Lung (tissue), 12 donors: ENCODE results near the gene STT3A. TPM values are rescaled to one million over a fixed set of nuclear protein-coding genes. Genes with fewer than 3 reads are reported as not detected.

Experiments
- ATAC-seq: fragments of 200-7000 bp; cut with Tn5 transposase; one replicate; pipeline ENCODE4 v1.9.1; 2020; ENCODE audit warnings: moderate number of reproducible peaks; ENCODE audit not compliant: insufficient read depth, low FRiP score
- DNase-seq, 3 donors: peaks; one replicate each; pipeline ENCODE4 v3.0.0-alpha.2; 2013 to 2017
- H3K27ac ChIP-seq, 2 donors: one replicate each; pipeline ENCODE4 v1.5.1; 2013; ENCODE audit warnings: mild to moderate bottlenecking in 2 of 2, moderate library complexity in 2 of 2, control low read depth in 1 of 2, inconsistent platforms in 1 of 2, low read depth in 1 of 2, low read length in 1 of 2
- H3K27me3 ChIP-seq, 3 donors: one replicate each; pipeline ENCODE4 v1.5.1; 2013; ENCODE audit warnings: low read length in 2 of 3; ENCODE audit not compliant: control insufficient read depth in 3 of 3, insufficient read depth in 3 of 3
- H3K36me3 ChIP-seq, 4 donors: one replicate each; pipeline ENCODE4 v1.5.1; 2013; ENCODE audit warnings: low read length in 4 of 4, mild to moderate bottlenecking in 1 of 4, moderate library complexity in 1 of 4; ENCODE audit not compliant: control insufficient read depth in 4 of 4, insufficient read depth in 4 of 4
- H3K4me1 ChIP-seq, 5 donors: one replicate each; pipeline ENCODE4 v1.5.1; 2013; ENCODE audit warnings: low read length in 5 of 5, mild to moderate bottlenecking in 2 of 5, moderate library complexity in 1 of 5; ENCODE audit not compliant: control insufficient read depth in 5 of 5, insufficient read depth in 5 of 5
- H3K4me3 ChIP-seq: one replicate; pipeline ENCODE4 v1.5.1; 2013; ENCODE audit warnings: mild to moderate bottlenecking, control low read depth, moderate library complexity
- H3K9ac ChIP-seq, 2 donors: one replicate each; pipeline ENCODE4 v1.5.1; 2013; ENCODE audit warnings: low read length in 2 of 2, control low read depth in 1 of 2; ENCODE audit not compliant: insufficient read depth in 1 of 2
- H3K9me3 ChIP-seq, 4 donors: one replicate each; pipeline ENCODE4 v1.5.1; 2013; ENCODE audit warnings: low read length in 3 of 4, mild to moderate bottlenecking in 1 of 4, moderate library complexity in 1 of 4; ENCODE audit not compliant: control insufficient read depth in 4 of 4, insufficient read depth in 3 of 4
- CTCF ChIP-seq: IDR thresholded peaks from 2 replicates; pipeline ENCODE4 v1.5.1; 2012; ENCODE audit warnings: mild to moderate bottlenecking; ENCODE audit errors: control extremely low read depth, extremely low read depth
- WGBS, 2 donors: extraction: QIAGEN DNeasy Blood & Tissue Kit; methylation state at CpG; one replicate each; pipeline ENCODE4 v1.1.7; 2013; 5-methylcytosine and 5-hydroxymethylcytosine counted together
- polyA plus RNA-seq, 2 donors: library from polyadenylated mRNA; stranded (reverse); fragments of 200-250 nt; gene quantifications; one replicate each; pipeline ENCODE4 v1.2.1, GENCODE V29; 2013
- total RNA-seq, 2 donors: library from RNA; depleted of rRNA in 1 of 2; stranded (reverse); fragments of >200 nt in 1 of 2; gene quantifications; one replicate each; pipeline ENCODE4 v1.2.1, GENCODE V29; 2014 to 2021
- donor health status: control.
- donor health status: control.
- donor health status: Bipolar disorder and iron deficiency.
- donor health status: healthy.
- donor health status: DM: yes; HTN: yes; CAD: no.

STT3A gene
- total and polyA plus RNA-seq, 4 donors, result 49.6 to 136 (median 101) TPM

GRCh38 chr11:125552927-125553326 lies 39.7 kb upstream of the STT3A start:
- Histone ChIP-seq H3K4me1 (no peaks in the 10 kb centered on the region), H3K36me3 (no peaks in the 10 kb centered on the region), H3K9ac (no peak overlapping the region), H3K27me3 (no peaks in the 10 kb centered on the region), H3K4me3 (no peak overlapping the region), H3K9me3 (peaks cover 4 to 18% (median 12%) of the 10 kb centered on the region in 4 donors), H3K27ac (no peak overlapping the region)
- WGBS, 2 donors, result 90 to 94% methylated on average over 2 of the region's 2 CpGs
- no peak for DNase-seq
- TF ChIP-seq CTCF, result no peak
- no peak for ATAC-seq

GRCh38 chr11:125553357-125553756 lies 39.3 kb upstream of the STT3A start:
- 95 to 97% methylated on average over 1 of the region's 1 CpG for WGBS, 2 donors
- DNase-seq (no peak), ATAC-seq (no peak)
- Histone ChIP-seq H3K4me1 (no peaks in the 10 kb centered on the region), H3K9me3 (peaks cover 4 to 18% (median 12%) of the 10 kb centered on the region in 4 donors), H3K9ac (no peak overlapping the region), H3K27me3 (no peaks in the 10 kb centered on the region), H3K4me3 (no peak overlapping the region), H3K36me3 (no peaks in the 10 kb centered on the region), H3K27ac (no peak overlapping the region)
- no peak for TF ChIP-seq CTCF

GRCh38 chr11:125554038-125554437 lies 38.6 kb upstream of the STT3A start:
- Histone ChIP-seq H3K4me1 (no peaks in the 10 kb centered on the region), H3K9me3 (peaks cover 4 to 18% (median 12%) of the 10 kb centered on the region in 4 donors), H3K9ac (no peak overlapping the region), H3K4me3 (no peak overlapping the region), H3K27ac (no peak overlapping the region), H3K36me3 (no peaks in the 10 kb centered on the region), H3K27me3 (no peaks in the 10 kb centered on the region)
- TF ChIP-seq CTCF, result no peak
- WGBS, 2 donors, result 89 to 90% methylated on average over 3 of the region's 3 CpGs
- ATAC-seq (no peak), DNase-seq (no peak)

- DNase-seq (no peak), ATAC-seq (no peak)
- no peak for TF ChIP-seq CTCF
- no peaks in the 10 kb centered on the region for H3K36me3 ChIP-seq
- no peak overlapping the region for H3K4me3 ChIP-seq
- H3K9ac ChIP-seq, result no peak overlapping the region
- H3K27me3 ChIP-seq, result no peaks in the 10 kb centered on the region
- H3K4me1 ChIP-seq, result no peaks in the 10 kb centered on the region
- H3K9me3 ChIP-seq, result peaks cover 0 to 4% (median 2%) of the 10 kb centered on the region in 4 donors
- 92 to 93% methylated on average over 3 of the region's 3 CpGs for WGBS, 2 donors
- no peak overlapping the region for H3K27ac ChIP-seq
Observed at GRCh38 chr11:125559888-125560287, 32.8 kb upstream of the STT3A start.
